IPS-11a (cell line): Measurements from ENCODE around the gene MCF2L2.
"Not testable (repeated sequence)": the region's sequence is repeated elsewhere in the genome, so short reads cannot be mapped to it uniquely, and the experiment has no call there.

ENCODE experiments used
- H3K4me3 ChIP-seq: one replicate; pipeline ENCODE4 v1.5.1; 2013; ENCODE audit warnings: low read depth, low read length, control low read depth

MCF2L2 gene

GRCh38 chr3:183443395-183444385, 15.3 kb upstream of the MCF2L2 start:
- H3K4me3 ChIP-seq, result no peak overlapping the region

- no peak overlapping the region for H3K4me3 ChIP-seq
Measured at GRCh38 chr3:183442994-183443393, 14.6 kb upstream of the MCF2L2 start.

- H3K4me3 ChIP-seq, result not testable (repeated sequence)
Measured at GRCh38 chr3:183440521-183440920, 12.1 kb upstream of the MCF2L2 start.

- no peak overlapping the region for H3K4me3 ChIP-seq
Measured at GRCh38 chr3:183439515-183439914, 11.1 kb upstream of the MCF2L2 start.

GRCh38 chr3:183438735-183439134, 10.3 kb upstream of the MCF2L2 start:
- no peak overlapping the region for H3K4me3 ChIP-seq

- no peak overlapping the region for H3K4me3 ChIP-seq
Measured at GRCh38 chr3:183437666-183438564, 9.5 kb upstream of the MCF2L2 start.

- H3K4me3 ChIP-seq, result no peak overlapping the region
Measured at GRCh38 chr3:183437061-183437460, 8.6 kb upstream of the MCF2L2 start.

GRCh38 chr3:183435661-183436060, 7.2 kb upstream of the MCF2L2 start:
- no peak overlapping the region for H3K4me3 ChIP-seq

GRCh38 chr3:183434992-183435391, 6.6 kb upstream of the MCF2L2 start:
- no peak overlapping the region for H3K4me3 ChIP-seq

- H3K4me3 ChIP-seq, result no peak overlapping the region
Measured at GRCh38 chr3:183434503-183434902, 6.1 kb upstream of the MCF2L2 start.

GRCh38 chr3:183430325-183430957, 2.0 kb upstream of the MCF2L2 start:
- H3K4me3 ChIP-seq, result no peak overlapping the region

GRCh38 chr3:183427876-183428446, 458 bp downstream of the MCF2L2 start:
- peak overlapping the region; percentile 78 for H3K4me3 ChIP-seq

- H3K4me3 ChIP-seq, result peak overlapping the region; percentile 78
Measured at GRCh38 chr3:183427196-183427875, 1.1 kb downstream of the MCF2L2 start.

GRCh38 chr3:183418807-183419206, 9.6 kb downstream of the MCF2L2 start:
- not testable (repeated sequence) for H3K4me3 ChIP-seq

GRCh38 chr3:183411216-183411922, 17.1 kb downstream of the MCF2L2 start:
- H3K4me3 ChIP-seq, result no peak overlapping the region

- H3K4me3 ChIP-seq, result no peak overlapping the region
Measured at GRCh38 chr3:183410759-183411158, 17.7 kb downstream of the MCF2L2 start.

- H3K4me3 ChIP-seq, result no peak overlapping the region
Measured at GRCh38 chr3:183410280-183410679, 18.1 kb downstream of the MCF2L2 start.

GRCh38 chr3:183409219-183409618, 19.2 kb downstream of the MCF2L2 start:
- H3K4me3 ChIP-seq, result no peak overlapping the region

GRCh38 chr3:183401678-183402077, 26.7 kb downstream of the MCF2L2 start:
- H3K4me3 ChIP-seq, result no peak overlapping the region

GRCh38 chr3:183400352-183400751, 28.1 kb downstream of the MCF2L2 start:
- no peak overlapping the region for H3K4me3 ChIP-seq
